HG03439 (cell line): ENCODE data around the gene P2RY2.

ENCODE experiments used
- ATAC-seq: cut with Tn5 transposase; IDR thresholded peaks from one replicate; pipeline ENCODE4 v1.9.1; 2021; ENCODE audit warnings: mild to moderate bottlenecking, moderate library complexity; ENCODE audit not compliant: unreplicated experiment

P2RY2 gene

DNA sequence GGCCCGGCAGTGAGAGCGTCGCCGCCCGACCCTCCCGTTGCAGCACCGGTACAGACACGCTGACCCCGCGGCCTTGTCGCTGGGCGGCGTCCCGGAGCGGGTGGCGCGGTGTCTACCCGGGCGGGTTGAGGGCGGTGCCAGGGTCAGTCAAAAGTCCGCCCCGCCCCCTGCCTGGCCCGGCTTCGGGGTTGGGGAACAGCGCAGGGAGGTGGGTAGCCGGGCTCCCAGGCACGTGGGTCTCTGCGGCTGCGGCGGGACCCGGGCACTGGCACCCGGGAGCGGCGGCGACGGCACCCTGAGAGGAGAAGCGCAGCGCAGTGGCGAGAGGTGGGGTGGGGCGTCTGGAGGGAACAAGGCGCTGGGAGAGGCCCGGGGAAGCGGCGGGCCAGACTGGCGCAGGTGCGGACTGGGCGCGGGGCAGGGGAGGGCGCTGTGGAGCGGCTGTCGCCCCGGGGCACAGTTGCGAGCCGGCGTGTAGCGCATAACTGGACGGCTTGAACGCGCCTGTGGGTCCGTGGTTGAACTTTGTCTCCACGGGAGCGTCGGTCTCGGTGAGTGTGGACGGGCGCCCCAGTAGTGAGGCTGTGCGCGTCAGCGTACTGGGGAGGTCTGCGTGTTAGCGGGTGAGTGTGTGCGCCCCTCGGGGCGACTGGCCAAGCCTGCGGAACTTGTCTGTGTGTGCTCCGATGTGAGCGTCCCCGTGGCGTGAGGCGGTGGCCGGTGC, at the start of gene P2RY2:
P2RY2 (plus strand) TSS at position 176 of the 724 bp plus-strand sequence. CDS start 15,879 bp downstream, outside the sequence.
- ATAC-seq = no peak

DNA sequence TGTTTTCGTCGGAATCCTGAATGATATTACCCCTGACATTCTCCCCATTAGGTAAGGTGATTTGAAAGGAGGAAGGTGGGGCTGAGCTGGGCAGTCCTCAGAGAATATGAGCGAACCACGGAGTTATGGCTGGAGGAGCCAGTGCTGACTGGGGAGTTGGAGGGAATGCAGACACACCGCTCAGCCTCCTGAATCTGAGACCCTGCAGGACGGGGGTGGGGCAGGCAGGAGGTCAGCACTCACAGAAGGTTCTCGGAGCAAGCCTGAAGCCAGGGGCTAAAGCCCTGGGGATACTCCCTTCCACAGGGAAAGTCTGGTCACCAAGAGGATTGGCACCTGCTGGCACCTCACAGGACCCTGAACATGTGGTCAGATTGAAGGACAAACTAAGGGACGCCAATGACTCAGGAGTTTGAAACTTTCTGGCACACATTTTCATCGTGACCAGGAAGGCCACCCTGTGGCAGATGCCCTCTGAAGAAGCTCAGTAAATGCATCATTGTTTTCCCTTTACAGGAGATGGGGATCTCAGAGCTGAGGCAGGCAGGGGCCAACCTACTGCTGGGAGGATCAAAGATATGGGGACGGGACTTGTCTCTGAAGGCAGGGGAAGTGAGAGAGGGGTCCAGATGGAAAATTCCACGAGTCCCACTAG, 49.0 kb upstream of the P2RY2 start:
- ATAC-seq = no peak

DNA sequence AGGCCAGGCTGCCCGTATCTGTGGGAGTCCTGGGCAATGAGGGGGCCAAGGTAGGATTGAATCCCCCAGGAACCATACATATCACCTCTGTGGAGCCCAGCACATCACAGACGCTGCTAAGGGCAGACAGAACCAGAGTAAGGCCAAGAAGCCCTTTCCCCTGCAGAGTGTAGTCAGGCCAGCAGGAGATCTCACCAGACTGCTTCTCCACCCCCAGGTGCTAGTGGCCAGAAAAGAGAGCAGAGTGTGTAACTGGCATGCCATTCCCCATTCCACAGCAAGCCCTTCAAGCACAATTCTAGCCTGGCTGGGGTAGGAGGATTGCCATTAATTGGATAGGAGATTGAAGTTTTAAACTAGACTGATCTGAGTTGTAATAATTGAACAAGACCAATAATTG, 47.9 kb upstream of the P2RY2 start:
- ATAC-seq = no peak

DNA sequence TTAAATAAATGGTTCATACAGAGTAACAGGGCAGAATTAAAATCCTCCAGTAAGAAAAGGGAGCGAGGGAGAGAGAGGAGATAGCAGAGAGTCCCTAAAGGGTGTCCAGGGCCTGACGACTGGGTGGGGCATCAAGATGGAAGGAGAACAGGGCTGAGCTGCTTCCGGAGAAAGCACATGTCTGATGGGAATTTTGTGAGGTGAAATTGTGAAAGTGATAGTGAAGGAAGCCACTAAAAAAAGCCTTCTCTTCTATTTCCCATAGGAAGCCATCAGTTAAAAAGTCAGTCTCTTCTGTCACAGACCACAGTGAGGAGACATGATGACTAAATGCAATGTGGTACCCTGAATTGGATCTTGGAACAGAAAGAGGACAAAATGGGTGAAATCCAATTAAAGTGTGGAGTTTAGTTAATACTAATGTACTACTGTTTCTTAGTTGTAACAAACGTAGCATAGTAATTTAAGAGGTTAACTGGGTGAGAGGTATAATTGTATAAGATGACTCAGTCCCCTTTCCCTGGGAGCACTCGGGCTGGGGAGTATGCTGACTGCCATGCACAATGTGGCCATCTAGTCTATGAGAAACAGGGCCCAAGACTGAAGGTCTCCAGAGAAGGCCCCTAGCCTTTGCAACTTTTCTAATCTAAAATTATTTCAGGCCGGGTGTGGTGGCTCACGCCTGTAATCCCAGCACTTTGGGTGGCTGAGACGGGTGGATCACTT, 46.5 kb upstream of the P2RY2 start:
- ATAC-seq = no peak

DNA sequence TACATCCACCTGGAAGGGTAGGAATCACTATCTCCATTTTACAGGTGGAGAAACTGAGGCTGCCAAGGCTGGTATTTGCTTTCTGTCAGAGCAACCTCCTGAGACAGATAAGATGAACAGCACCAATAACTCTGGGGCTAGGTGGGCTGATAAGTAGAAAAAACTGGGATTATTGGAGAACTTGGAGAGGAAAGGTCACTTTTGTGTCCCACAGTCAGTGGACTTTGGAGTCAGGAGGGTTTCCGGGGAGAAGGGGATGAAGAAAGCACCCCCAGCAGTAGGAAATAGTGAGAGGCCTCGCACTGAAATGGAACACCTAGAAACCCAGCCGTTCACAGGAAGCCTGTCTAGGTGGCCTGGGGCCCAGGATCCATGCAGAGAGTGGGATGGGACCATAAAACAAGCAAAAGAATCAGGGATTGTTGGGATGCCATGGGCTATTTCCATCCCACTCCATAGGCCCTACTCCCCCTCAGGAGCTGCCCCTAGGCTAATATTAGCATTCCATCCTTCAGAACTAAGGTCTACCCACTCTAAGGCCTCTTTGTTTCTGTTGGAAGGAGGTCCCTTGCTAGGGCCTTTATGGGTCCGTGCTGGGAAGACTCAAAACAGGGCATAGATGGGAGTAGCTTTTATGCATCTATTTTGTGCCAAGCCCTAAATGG, 45.0 kb upstream of the P2RY2 start:
- ATAC-seq = no peak

DNA sequence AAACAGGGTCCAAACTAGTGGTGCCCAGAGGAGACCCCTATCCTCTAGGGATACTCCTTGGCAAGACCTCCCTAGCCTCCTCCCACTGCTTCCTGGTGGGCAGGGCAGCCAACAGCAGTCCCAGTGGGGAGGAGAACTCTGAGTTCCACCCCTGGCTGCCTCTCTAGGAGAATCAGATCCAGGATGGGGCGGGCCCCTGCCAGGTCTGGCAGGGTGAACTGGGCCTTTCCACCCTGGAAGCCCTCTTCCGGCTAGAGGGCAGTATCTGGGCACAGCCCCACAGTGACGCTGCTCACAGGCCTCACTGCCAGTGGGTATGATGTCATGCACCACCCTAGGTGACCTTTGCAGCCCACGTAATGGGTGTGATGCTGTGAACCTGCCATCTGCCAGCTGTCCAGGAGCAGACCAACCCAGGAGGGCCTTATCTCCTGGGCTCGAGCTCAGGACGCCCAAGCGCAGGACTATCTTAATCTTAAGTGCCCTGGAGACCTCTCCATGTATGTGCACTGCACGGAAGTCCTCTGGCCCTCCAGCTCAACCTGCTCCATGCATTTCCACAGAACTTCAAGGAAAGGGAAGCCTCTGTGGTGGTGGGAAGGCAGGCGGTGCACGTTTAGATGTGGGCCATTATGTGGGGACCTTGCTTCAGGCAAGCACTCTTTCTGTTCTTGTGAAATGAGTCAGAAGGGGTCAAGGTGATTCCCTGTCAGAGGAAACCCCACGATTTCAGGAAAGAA, 44.2 kb upstream of the P2RY2 start:
- no peak for ATAC-seq

DNA sequence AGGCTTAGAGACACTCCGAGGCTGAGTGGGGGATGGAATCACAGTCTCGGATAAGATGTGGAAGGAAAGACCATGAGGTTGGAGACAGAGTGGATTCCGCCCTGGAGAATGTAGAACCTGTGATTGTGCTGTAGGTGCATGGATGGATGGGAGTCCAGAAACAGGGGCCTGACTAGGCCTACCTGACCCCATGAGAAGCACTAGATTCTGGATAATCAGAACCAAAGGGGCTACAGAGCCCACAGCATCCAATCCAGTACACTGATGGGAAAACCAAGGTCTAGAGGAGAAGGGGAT, 43.6 kb upstream of the P2RY2 start:
- no peak for ATAC-seq

DNA sequence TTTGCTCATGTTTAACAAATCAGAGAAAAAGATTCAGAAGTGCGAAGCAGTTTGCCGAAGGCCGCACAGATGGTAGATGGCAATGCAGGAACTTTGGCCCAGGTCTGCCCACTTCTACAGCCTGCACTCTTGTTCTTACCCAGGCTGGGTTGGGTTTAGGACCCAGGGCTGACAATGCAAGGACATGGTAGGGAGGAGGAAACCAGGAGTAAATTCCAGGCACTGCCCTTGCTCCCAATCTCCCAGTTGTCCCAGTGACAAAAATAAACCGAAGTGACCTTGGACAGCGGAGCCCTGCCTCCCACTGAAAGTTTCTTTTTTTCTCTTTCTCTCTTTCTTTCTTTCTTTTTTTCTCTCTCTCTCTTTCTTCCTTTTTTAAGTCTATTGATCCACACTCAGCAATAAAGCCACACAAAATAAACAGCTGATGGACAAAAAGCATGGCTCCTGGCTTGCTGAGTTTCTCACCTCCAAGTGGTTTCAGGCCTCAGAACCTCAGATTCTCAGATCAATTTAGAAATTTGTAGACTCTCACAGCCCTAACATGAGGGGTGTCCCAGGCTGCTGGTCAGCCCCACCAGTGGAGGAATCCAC, 42.4 kb upstream of the P2RY2 start:
- ATAC-seq = no peak

DNA sequence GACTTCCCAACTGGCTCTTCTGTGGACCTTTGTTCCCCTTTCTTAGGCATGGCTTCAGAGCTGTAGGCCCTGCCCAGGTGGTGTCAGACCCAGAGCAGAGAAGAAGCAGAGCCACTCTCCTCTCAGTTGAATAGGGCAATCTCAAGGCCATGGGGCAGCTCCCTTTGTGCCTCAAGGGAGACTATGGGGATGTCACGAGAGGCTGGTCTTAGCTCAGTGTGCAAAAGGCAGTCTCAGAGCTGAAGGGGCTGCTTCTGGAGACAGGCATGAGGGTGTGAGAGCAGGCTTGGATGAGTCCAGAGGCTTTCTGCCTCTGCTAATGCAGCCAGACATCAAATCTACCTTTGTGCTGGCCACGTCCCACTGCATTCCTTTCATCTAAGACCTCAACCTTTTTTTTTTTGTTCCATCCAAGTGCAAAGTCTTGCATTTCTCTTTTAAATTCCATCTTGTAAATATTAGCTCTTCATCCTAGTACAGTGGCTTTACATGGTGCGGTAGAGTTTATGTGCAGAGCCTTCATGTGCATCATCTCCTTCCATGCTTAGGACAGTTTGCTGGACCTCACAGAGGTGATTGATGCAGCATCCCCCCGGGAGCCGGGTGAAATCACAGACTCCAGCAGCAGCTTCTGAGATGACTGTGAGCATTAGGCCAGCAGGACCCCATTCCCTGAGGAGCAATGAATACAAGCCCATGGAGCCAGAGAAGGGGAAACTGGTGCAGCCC, 41.8 kb upstream of the P2RY2 start:
- ATAC-seq = no peak

DNA sequence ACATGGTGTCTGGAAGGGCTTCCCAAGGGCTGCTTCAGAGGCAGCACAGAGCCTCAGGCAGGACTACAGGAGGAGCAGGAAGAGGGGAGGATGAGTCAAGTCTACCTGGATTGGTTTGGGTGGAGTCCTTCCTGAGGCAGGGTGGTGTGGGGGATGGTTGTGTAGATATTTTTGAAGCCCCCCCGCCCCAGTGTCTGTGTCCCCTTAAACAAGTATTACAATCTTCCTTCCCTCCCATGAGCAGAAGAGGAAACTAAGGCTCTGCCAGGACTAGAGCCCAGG, 41.3 kb upstream of the P2RY2 start:
- ATAC-seq = no peak

DNA sequence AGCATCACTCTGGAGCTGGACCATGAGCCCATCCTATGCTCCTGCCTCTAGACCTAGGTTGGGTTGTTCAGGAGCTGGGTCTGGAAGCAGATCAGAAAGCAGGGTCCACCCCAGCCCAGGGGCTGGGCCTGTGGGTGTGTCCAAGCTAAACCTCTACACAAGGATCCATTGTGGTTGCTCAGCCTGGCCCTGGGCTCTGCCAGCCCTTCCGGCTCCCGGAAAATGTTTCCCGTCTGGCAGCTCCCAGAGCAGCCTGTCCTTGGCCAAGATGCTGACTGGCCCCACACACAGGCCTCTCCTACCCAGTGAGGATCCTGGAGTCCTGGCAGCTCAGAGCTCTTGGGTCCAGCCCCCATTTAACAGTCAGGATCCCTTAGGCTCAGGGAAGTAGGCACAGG, 40.7 kb upstream of the P2RY2 start:
- ATAC-seq = no peak

DNA sequence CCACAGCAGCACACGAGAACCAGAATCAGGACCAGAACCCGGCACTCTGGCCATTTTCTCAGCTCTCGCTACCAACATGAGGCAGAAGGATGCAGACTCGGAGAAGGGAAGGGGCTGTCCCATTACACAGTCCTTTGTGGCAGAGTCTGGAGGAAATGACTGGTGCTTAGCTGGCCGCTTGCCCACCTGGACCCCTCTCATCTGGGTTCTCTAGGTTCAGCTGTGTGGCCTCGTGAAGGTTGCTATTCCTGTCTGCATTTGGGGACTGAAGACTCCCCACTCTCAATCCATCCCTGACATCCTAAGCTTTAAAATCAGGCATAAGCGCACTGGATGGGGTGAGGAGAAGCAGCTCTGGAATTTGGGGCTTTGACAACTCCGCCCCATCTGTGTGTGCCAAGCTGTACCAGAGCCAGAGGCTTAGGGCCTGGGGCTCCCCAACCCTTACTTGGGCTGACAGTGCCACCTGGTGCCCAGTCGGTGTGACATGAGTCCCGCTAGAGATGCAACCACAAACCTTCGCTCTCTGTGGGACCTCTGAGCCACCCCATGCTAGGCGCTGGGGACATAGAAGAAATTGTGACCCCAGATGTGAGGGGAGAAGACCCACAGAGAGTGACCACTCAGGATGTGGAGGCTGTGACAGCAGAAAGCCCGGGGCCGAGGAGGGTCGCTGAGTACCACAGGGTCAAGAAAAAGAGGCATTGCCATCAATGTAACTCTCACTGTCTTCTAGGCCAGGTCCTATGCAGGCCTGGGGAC, 40.1 kb upstream of the P2RY2 start:
- no peak for ATAC-seq

DNA sequence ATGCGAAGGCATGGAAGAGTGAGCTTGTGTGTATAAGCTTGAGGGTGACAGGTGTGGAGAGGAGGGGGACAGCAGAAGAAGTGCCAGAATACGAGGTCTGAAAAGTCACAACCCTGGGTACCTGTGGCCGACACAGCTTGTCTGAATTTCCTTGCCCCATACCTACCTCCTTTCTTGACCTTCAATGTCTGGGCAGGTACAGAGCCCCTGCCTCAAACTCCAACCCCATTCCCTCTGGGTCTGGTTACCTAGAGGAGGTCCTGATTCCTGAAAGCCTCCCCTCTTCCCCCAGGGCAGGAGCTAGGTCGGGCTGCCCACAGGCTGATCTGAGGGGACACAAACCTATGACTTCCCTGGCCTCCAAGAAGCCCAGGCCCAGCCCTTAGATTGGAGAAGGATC, 39.4 kb upstream of the P2RY2 start:
- ATAC-seq = no peak

DNA sequence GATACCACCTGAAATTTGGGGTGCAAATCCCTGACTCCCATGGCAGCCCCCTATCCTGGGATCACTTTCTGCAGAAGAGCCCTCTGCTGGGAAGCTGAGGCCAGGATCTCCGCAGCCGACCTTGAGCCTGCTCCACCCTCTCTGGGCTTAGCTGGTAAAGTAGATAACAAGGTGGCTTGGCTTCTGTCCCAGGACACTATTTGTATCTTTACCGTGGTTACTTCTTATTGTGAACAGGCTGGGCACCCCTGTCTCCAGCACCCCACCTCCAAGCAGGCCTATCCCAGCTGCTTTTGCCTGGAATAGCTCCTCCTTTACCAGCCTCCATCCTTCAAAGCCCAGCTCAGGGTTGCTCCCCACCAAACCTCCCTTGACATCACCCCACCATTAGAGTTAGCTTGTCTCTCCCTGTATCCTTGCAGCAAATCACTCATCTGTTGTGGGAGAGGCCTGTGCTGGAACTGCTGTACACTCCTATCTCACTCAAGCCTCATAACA, 35.2 kb upstream of the P2RY2 start:
- ATAC-seq = no peak

DNA sequence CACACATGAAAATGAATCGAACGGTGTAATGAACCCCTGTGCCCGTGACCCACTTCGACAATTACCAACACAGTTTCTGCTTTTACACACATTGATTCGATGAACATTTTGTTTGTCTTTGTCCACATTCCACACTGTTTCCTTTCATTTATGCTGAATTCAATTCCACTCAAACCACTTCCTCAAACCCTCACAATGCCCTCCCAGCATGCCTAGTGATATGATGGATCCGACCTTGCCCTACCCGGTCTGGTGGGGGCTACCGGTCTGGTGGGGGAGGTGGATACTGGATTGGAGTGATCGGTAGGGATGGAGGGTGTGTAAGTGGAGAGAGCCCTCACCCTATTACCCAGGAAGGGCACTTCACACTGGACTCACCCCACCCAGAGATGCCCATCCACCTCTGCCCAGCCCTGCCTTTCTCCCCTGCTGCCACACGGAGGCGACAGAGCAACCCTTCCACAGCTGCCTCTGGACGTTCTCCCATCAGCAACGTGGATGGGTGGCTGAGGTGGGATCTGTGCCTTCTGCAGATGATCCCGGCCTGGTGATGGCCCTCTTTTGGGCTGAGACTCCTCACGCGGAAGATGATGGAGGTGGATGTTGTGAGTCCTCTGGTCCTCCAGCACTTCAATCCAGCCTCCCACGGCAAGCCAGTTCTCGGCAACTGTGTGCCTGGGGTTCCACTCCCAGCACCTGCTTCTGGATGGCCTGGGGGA, 33.0 kb upstream of the P2RY2 start:
- no peak for ATAC-seq

DNA sequence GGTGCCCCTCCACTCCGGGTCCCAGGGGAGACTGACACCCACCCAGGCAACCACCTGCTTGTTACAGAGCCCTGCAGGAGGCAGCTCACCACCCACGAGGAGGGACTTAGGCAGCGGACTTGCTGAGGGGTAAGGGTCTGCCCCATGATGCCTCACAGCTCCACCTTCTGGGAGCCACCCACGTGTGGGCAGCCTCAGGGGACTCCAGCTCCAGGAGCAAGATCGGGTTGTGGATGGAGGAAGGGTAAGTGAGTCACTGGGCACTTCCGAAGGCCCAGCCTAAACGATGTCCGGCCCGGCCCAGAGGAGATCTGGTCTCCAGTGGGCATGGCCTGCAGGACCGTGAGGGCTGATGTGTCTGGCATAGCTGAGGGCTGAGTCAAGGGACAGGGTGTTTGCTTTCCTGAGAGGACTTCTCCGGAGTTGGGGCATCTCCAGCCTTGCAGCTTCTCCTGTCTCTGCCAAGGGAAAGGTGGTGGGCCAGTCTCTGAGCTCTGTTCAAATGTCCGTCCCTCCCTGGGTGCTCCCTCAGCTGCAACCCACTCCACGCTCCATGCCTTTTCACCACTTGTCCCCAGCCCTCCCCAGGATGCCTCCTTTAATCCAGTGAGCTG, 32.3 kb upstream of the P2RY2 start:
- no peak for ATAC-seq

DNA sequence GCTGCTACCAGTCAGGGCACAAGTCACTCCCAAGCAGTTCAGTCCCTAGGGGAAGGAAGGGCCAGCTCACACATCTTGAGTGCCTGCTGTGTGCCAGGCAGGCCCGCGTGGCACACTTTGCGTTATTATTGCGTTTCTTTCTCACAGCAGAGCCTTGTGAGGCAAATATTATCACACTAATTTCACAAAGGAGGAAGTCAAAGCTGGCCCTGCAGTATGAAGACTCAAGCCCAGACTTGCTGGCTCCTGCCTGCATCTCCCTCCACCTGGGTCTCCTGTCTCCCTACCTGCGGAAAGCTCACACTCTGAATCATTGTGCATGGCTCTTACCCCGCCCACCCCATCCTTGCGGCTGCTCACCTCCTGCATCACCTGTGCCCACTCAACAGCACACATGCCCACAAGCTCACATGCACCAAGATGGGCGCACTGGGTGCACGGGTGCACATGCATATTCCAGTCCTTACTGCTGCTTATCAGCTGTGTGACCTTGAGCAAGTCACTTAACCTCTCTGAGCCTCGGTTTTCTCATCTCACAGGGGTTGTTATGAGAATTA, 31.7 kb upstream of the P2RY2 start:
- no peak for ATAC-seq

DNA sequence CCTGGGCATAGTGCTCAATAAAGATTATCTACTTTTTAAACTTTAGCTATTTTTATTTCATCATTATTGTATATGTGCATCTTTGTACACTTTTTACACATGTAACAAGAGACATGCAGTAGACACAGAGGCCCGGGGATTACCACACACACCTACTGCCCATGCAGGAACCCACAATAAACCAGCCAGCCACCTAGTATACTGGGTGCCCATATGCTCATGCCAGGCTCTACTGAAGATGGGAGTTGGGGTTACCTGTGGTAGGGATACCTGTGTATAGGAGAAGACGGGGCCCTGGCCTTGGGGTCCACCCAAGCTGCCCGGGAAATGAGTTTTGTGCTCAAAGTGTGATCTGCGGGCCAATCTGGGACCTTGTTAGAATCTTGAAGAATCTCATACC, 31.2 kb upstream of the P2RY2 start:
- ATAC-seq = no peak
